GM19452 (cell line): Measurements from ENCODE around the gene DENR.
"Not testable (repeated sequence)": the region's sequence is repeated elsewhere in the genome, so short reads cannot be mapped to it uniquely, and the experiment has no call there.

Experiments used
- ATAC-seq: cut with Tn5 transposase; IDR thresholded peaks from one replicate; pipeline ENCODE4 v1.9.1; 2021; ENCODE audit not compliant: unreplicated experiment

DENR gene

DNA sequence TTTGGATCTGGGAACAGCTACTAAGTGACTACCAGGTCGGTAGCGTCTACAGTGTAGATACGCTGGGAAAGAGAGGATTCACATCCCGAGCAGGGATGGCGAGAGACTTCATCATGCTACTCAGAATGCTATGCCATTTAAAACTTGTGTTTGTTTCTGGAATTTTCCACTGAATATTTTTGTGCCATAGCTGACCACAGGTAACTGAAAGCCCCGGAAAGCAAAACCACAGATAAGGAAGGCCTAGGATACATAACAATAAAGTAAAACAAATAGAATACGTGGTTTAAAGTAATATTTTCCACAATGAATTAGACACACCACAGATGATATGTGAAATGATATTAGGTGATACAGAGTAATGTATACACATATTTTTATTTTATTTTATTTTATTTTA is 14.1 kb upstream of the DENR start:
- ATAC-seq: no peak

GRCh38 chr12:122740351-122740750 is 12.3 kb upstream of the DENR start:
- no peak for ATAC-seq

- ATAC-seq: no peak
These were observed 8.6 kb upstream of the DENR start for GRCh38 chr12:122743895-122744525.

DNA sequence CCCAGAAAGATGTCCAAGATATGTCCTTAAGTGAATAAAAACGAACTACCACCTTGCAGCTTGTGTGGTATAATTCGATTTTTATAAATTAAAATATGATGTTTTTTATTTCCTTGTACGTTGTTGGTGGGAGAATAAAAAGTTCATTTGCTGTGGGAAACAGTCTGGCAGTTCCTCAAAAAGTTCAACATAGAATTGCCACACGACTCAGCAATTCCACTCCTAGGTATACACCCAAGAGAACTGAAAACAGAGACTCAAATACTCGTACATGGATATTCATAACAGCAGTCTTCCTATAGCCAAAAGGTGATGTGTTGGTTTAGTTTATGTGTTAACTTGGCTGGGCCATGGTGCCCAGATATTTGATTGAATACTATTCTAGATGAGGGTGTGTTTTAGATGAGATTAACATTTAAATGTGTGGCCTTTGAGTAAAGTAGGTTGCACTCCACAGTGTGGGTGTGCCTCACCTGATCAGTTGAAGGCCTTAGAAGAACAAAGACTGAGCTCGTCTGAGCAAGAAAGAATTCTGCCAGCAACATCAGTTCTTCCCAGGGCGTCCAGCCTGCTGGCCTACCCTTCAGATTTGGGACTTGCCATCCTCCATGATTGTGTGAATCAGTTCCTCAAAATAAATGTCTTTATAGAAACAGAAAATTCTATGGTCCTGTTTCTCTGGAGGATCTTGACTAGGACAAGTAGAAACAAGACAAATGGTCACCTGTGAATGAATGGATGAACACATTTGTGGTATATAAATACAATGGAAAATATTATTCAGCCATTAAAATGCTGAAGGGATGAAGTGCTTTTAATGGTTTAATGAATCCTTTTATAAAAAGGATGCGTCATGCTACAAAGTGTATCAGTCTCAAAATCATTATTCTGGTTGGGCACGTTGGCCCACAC is 5.1 kb upstream of the DENR start:
- ATAC-seq: no peak

GRCh38 chr12:122749569-122750332 is 2.9 kb upstream of the DENR start:
- no peak for ATAC-seq

GRCh38 chr12:122750781-122751515 is 1.7 kb upstream of the DENR start:
- not testable (repeated sequence) for ATAC-seq

- ATAC-seq: no peak
These were observed 661 bp downstream of the DENR start for GRCh38 chr12:122753319-122753650.

DNA sequence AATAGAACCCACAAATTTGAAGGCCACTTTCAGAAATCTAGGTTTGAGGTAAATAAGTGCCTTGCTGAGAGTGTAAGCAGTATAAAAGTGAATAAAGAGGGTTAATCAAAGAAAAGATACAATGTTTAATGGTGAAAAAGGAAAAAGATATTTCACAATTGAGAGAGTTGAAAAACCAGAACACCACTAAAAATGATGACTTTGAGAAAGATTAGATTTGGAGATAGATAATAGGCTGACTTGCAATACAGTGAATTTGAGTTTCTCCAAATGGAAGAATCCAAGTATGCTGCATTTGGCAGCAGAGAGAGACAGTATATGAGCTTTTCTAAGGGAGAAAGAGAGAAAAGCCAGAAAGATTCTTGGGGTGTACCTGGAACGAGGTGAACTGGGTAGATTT is 2.2 kb downstream of the DENR start:
- no peak for ATAC-seq

DNA sequence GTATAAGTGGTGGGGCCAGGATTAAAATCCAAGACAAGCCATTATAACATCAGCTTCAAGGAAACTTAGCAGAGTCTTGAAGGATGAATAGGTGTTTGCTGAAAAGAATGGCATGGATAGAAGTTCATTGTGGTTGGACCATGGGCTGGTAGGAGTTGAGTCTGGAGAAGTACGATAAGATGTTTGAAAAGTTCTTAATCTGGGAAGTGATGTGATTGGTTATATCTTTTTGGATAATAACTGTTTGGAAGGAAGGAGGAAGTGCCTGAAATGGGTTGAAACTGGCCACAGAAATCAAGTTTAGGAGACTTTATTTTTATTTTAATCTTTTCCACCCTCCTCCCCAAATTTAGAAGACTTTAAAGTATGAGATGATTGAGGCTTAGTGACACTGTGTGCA is 4.9 kb downstream of the DENR start:
- ATAC-seq: no peak

- no peak for ATAC-seq
These were observed 32.9 kb downstream of the DENR start for GRCh38 chr12:122785503-122785902.

DNA sequence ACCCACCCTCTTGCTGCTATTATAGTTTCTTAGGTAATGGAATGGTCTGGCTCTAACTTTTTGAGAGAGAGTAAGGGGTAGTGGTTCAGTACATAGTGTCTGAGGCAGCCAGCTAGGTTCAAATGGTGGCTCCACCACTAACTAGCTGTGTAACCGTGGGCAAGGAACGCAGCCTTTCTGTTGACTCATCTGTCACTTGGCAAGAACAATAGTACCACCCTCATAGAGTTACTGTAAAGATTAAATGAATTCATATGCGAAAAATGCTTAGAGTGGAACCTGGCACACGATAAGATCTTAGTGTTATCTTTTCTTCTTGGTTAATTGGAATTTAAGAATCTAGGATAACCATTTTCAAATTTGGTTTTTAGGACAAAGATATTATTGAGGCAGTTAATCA is 35.8 kb downstream of the DENR start:
- no peak for ATAC-seq

DNA sequence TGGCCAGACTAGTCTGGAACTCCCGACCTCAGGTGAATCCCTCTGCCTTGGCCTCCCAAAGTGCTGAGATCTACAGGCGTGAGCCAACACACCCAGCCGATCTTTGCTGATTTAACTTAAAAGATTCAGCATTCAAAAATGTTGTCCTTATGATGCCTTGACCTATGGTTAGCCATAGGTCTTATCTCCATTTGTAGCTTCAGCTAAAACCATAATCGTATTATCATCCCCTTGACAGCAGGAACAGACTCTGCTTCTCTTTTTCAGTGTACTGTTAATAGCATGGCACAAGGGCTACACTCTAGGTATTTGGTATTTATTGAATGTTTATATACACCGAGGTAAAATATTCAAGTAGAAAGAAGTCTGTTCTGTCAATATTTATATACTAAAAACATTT is 37.0 kb downstream of the DENR start:
- ATAC-seq: no peak

- ATAC-seq: no peak
These were observed 37.9 kb downstream of the DENR start for GRCh38 chr12:122790393-122791075.

DNA sequence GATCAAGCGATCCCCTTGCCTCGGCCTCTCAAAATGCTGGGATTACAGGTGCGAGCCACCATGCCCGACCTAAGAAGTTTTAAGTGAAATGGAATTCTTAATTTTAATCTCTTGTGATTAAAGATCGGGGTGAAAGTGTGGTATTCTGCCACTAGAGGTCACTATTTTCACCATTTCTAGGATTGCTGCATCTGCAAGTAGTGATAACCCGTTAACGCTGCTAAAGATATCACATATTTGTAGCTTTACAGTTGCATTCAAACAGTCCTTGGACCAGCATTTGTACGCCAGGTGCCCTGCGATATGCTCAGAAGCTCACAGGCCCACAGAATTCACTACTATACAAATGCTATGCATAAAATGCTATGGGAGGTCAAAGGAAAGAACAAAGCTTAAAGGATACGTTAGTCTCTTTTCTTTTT is 41.1 kb downstream of the DENR start:
- no peak for ATAC-seq

DNA sequence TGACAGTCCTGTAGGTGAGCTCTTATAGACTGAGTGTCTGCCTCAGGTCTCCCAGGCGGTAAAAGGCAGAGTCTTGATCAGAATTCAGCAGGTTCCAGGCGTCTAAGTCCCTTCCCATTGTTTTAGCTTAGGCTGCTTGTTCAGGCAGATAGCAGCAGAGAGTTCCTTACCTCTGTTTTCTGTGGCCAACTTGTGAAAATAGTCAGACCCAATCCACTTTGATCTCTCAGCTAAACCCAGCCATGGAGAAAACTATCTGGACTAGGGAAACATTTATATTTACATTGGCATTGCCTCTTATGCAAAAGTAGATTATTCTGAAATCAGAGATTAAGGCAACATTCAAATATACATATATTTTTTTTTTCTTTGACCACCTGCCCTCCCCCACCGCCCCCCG is 43.2 kb downstream of the DENR start:
- no peak for ATAC-seq

- no peak for ATAC-seq
These were observed 47.1 kb downstream of the DENR start for GRCh38 chr12:122799641-122800243.

DNA sequence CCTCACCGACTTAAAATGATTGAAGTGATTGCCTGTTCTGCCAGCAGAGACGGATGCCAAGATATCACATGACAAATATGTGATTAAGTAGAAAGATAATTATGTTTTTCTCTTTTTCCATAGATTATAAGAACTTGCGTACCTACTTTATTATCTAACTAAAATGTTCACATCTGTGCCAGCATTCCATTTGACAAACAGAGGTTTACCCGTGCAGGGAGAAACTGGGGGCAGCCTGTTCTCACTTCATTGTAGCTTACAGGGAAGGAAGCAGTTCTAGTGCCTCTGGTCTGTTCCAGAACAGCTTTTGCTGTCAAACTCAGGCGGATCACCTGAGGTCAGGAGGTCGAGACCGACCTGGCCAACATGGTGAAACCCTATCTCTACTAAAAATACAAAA is 51.3 kb downstream of the DENR start:
- ATAC-seq: no peak

DNA sequence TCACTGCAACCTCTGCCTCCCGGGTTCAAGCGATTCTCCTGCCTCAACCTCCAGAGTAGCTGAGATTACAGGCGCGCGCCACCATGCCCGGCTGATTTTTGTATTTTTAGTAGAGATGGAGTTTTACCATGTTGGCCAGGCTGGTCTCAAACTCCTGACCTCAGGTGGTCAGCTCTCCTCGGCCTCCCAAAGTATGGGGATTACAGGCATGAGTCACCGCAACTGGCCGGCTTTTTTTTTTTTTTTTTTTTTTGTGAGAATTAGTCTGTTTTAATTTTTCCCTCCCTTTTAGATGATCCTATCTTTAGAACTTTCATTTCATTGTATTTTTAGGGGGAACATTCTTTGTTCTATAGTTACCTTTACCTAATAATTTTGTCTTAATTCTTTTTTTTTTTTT is 52.3 kb downstream of the DENR start:
- ATAC-seq: not testable (repeated sequence)

DNA sequence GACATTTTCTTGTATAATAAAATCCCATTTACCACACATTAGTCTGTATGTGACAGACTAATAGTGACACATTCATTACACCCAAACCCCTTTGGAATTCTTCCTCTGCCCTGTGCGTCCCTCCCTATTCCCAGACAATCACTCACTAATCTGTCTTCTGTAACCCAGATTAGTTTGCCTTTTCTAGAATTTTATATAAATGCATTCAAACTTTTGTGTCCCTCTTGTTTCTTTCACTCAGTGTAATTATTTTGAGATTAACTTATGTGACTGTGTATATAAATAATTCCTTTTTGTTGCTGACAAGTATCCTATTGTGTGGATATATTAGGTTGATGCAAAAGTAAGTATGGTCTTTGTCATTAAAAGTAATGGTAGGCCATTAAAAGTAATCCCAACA is 55.0 kb downstream of the DENR start:
- no peak for ATAC-seq

DNA sequence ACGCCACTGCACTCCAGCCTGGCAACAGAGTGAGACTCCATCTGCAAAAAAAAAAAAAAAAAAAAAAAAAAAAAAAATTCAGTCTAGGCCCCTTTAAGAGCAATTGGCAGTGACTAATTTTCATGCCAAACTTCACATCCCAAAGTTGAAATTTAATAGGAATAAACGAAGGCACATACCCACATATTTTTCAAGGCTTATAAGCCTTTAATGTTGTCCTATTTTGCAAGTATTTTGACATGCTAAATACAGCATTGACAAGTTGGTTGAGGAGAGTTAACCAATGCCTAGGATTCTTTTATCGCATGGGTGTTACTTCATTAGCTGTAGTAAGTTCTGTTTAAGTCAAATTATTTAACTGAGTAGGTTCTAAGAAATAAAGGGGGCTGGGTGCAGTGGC is 59.2 kb downstream of the DENR start:
- no peak for ATAC-seq
